GM23248 (cell line): ENCODE data around the gene ADAMTS14.

Experiments used
- EZH2 ChIP-seq: fragments of 200-600 bp; sonication (generic); IDR thresholded peaks from 2 replicates; pipeline ENCODE4 v1.6.1; 2018; ENCODE audit warnings: antibody characterized with exemption, mild to moderate bottlenecking; ENCODE audit not compliant: insufficient read depth, poor library complexity, severe bottlenecking
- EZH2phosphoT487 ChIP-seq: fragments of 200-600 bp; sonication (generic); IDR thresholded peaks from 2 replicates; pipeline ENCODE4 v1.6.1; 2018; ENCODE audit warnings: antibody characterized with exemption, moderate library complexity, mild to moderate bottlenecking, low read depth; ENCODE audit not compliant: insufficient read depth

DNA sequence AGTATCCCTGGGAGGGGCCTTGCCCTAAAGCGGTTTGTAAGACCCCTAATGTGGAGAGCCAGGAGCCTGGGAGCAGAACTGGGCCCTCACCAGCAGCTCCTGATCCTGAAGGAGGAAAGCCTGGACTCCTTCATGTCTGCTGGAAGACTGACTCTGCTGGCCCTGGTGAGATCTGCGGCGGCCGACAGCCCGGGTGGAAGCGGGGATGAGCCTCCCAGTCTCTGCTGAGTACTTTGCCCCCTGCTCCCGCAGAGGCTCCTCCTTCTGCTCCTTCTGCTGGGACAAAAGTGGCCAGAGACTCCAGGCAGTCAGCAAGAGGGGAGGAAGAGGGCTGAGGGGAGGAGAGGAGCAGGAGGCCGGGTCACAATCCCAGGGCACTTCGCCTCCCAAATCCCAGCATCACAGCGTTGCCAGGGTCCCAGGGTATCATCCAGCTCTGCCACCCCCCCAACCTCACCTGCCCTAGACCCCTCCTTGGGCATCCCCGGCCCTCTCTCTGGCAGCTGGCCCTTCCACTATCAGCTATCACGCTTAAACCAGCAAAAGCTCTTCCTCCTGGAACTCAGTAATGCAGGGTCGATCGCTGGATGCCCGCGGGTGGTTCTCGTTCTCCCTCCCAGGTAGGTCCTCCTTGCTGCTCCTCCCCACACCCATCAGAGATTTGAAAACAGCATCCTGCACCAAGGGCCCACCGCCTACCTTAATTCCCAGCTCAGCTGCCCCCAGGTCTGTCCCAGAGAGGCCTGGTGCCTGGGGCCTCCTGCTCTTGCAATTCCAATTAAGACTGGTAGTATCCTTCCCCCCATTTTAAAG is 105.0 kb downstream of the ADAMTS14 start:
- TF ChIP-seq EZH2 (no peak), EZH2phosphoT487 (no peak)
